SU-DHL-6 (cell line): ENCODE results near the gene LIN7C.

ENCODE experiments used
- H2AFZ ChIP-seq: fragments of 200-600 bp; sonication (generic); 2 replicates; pipeline ENCODE4 v1.6.1; 2014; ENCODE audit warnings: low read depth, mild to moderate bottlenecking, moderate library complexity, mixed read lengths, antibody characterized with exemption, low read length; ENCODE audit not compliant: severe bottlenecking
- H3F3A ChIP-seq: fragments of 200-600 bp; shearing (Covaris generic); 2 replicates; pipeline ENCODE4 v1.6.0; 2016; ENCODE audit warnings: antibody characterized with exemption, mild to moderate bottlenecking; ENCODE audit not compliant: insufficient read depth
- H3K27ac ChIP-seq: fragments of 200-600 bp; sonication (generic); 2 replicates; pipeline ENCODE4 v1.5.1; 2016; ENCODE audit warnings: low read depth, mild to moderate bottlenecking, low read length, moderate library complexity, mixed read lengths
- H3K27me3 ChIP-seq: fragments of 200-600 bp; sonication (generic), shearing (Covaris generic); 2 replicates; pipeline ENCODE4 v1.6.0; 2014; ENCODE audit warnings: mild to moderate bottlenecking, low read length
- H3K36me3 ChIP-seq: fragments of 200-600 bp; sonication (generic); 2 replicates; pipeline ENCODE4 v1.6.1; 2014; ENCODE audit warnings: mild to moderate bottlenecking, low read length, mixed read lengths
- H3K4me2 ChIP-seq: fragments of 300-600, 200-600 bp; shearing (Covaris generic), sonication (generic); 2 replicates; pipeline ENCODE4 v1.6.0; 2014; ENCODE audit warnings: low read length, low read depth, mild to moderate bottlenecking; ENCODE audit not compliant: poor library complexity, severe bottlenecking
- H3K4me3 ChIP-seq: fragments of 200-600 bp; sonication (generic); 2 replicates; pipeline ENCODE4 v1.5.1; 2014; ENCODE audit warnings: antibody characterized with exemption, low read length, mild to moderate bottlenecking, mixed read lengths; ENCODE audit not compliant: insufficient read depth, poor library complexity, severe bottlenecking
- H3K79me2 ChIP-seq: fragments of 200-600 bp; sonication (generic); 2 replicates; pipeline ENCODE4 v1.6.1; 2014; ENCODE audit warnings: mild to moderate bottlenecking, low read length, moderate library complexity; ENCODE audit not compliant: insufficient read depth
- H3K9ac ChIP-seq: fragments of 200-600 bp; sonication (generic); 2 replicates; pipeline ENCODE4 v1.7.0; 2014; ENCODE audit warnings: mild to moderate bottlenecking, low read length
- H3K9me2 ChIP-seq: fragments of 200-600 bp; sonication (generic); replicated peaks from 2 replicates; pipeline ENCODE4 v1.6.1; 2014; ENCODE audit warnings: low read length; ENCODE audit not compliant: insufficient read depth
- H3K9me3 ChIP-seq: fragments of 200-600 bp; sonication (generic); 2 replicates; pipeline ENCODE4 v1.6.1; 2014; ENCODE audit warnings: low read length, mixed read lengths; ENCODE audit not compliant: insufficient read depth
- H4K20me1 ChIP-seq: fragments of 200-600 bp; sonication (generic); 2 replicates; pipeline ENCODE4 v1.6.1; 2014; ENCODE audit warnings: low read depth, mild to moderate bottlenecking, antibody characterized with exemption, low read length, moderate library complexity, mixed read lengths
- CTCF ChIP-seq: fragments of 200-600 bp; sonication (generic); IDR thresholded peaks from one replicate; pipeline ENCODE4 v1.5.1; 2017; ENCODE audit warnings: antibody characterized with exemption, mild to moderate bottlenecking, low read length, moderate library complexity; ENCODE audit not compliant: insufficient read depth, poor library complexity, severe bottlenecking
- EZH2phosphoT487 ChIP-seq: fragments of 200-600 bp; sonication (generic), shearing (Covaris generic); conservative IDR thresholded peaks from 2 replicates; pipeline ENCODE4 v1.6.1; 2018; ENCODE audit warnings: mild to moderate bottlenecking, antibody characterized with exemption, low read length, moderate library complexity, mixed read lengths

Gene LIN7C

DNA sequence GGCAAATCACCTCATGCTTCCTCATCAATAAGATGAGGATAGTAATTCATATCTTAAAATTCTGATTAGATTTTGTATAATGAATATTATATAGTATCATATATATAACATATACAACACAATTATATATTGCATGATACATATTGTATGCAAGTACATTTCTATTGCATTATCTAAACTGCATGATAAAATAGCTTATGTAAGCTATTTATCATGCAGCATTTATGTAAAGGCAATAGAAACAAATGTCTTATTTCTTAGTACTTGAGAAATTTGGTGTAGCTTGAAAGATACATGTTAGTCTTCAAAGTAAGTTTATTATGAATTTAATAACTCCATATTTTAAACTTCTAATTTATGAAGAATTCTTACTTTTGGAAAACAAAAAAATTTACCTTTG, 5.5 kb downstream of the LIN7C start:
- Histone ChIP-seq H3K27me3 (no peaks in the 10 kb centered on the region), H4K20me1 (0 out of 2 replicates have a peak, but pooled peaks cover 13% of the 10 kb centered on the region), H3K27ac (no peak overlapping the region), H3K4me3 (no peak overlapping the region), H3K79me2 (peaks cover 58% of the 10 kb centered on the region), H3K36me3 (peaks cover 35% of the 10 kb centered on the region), H3K9me3 (no peaks in the 10 kb centered on the region), H2AFZ (no peak overlapping the region), H3K4me2 (no peak overlapping the region), H3F3A (peaks cover 7% of the 10 kb centered on the region; the same call in 1 of the 2 replicates), H3K9me2 (no peaks in the 10 kb centered on the region), H3K9ac (no peak overlapping the region)
- TF ChIP-seq EZH2phosphoT487 (no peak), CTCF (no peak)

DNA sequence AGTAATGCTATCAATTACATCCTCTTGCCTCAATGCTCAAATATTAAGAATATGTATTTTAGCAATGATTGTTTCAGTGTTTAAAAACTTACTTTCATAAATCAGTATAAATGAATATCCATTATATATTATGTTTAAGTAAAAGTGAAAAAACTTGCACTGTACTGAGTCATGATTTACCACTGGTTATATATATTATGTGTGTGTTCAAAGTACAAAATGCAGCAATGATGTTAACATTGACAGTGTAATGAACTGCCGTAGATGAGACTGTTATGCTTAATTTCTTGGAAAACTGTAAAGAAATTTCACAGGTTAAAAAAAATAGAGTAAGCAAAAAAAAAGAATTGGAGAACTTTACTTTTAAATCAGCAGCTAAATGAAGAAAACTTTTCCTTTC, 8.7 kb downstream of the LIN7C start:
- no peaks in the 10 kb centered on the region for H3K9me3 ChIP-seq
- H3K9ac ChIP-seq: no peak overlapping the region
- no peaks in the 10 kb centered on the region for H3K27me3 ChIP-seq
- H4K20me1 ChIP-seq: 0 out of 2 replicates have a peak, but pooled peaks cover 8% of the 10 kb centered on the region
- no peak overlapping the region for H3K4me3 ChIP-seq
- peaks cover 54% of the 10 kb centered on the region for H3K36me3 ChIP-seq
- H3K9me2 ChIP-seq: no peaks in the 10 kb centered on the region
- H3K4me2 ChIP-seq: no peak overlapping the region
- peaks cover 42% of the 10 kb centered on the region for H3K79me2 ChIP-seq
- TF ChIP-seq CTCF: no peak
- no peak for TF ChIP-seq EZH2phosphoT487
- H3K27ac ChIP-seq: no peak overlapping the region
- peaks cover 12% of the 10 kb centered on the region; the same call in 1 of the 2 replicates for H3F3A ChIP-seq
- no peak overlapping the region for H2AFZ ChIP-seq

GRCh38 chr11:27497284-27497866, 9.2 kb downstream of the LIN7C start:
- no peaks in the 10 kb centered on the region for H3K9me2 ChIP-seq
- H3K79me2 ChIP-seq: peaks cover 36% of the 10 kb centered on the region
- TF ChIP-seq CTCF: peak; percentile 30
- TF ChIP-seq EZH2phosphoT487: no peak
- H3K27me3 ChIP-seq: no peaks in the 10 kb centered on the region
- no peak overlapping the region for H3K27ac ChIP-seq
- no peak overlapping the region for H2AFZ ChIP-seq
- H3K4me3 ChIP-seq: no peak overlapping the region
- no peak overlapping the region for H3K4me2 ChIP-seq
- peaks cover 12% of the 10 kb centered on the region; the same call in 1 of the 2 replicates for H3F3A ChIP-seq
- no peaks in the 10 kb centered on the region for H3K9me3 ChIP-seq
- peaks cover 54% of the 10 kb centered on the region for H3K36me3 ChIP-seq
- H4K20me1 ChIP-seq: 0 out of 2 replicates have a peak, but pooled peaks cover 8% of the 10 kb centered on the region
- no peak overlapping the region for H3K9ac ChIP-seq
